Left hindlimb (tissue), 1 donor: ENCODE data around the gene ANK3.

Experiments used
- DNase-seq: peaks from one replicate; pipeline ENCODE4 v3.0.0-alpha.2; 2018

Gene ANK3

DNA sequence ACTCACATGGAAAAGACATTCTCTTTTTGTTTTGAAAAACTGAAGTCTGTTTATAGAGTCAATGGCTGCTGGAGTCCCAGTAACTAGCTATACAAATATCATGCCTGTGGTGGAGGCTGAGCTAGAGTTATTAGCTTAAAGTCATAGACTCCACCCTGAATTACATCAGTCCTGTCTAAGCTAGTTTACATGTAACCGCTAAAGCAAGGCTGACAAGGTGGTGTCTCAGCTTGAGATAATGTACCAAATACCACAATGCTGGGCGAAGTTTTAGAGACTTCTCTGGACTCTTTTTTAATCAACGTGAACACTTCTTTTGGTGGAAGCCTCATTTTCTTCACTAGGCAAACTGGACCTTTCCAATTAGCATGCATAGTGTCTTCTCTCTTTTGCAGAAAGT lies 219.4 kb downstream of the ANK3 start:
- no peak for DNase-seq

DNA sequence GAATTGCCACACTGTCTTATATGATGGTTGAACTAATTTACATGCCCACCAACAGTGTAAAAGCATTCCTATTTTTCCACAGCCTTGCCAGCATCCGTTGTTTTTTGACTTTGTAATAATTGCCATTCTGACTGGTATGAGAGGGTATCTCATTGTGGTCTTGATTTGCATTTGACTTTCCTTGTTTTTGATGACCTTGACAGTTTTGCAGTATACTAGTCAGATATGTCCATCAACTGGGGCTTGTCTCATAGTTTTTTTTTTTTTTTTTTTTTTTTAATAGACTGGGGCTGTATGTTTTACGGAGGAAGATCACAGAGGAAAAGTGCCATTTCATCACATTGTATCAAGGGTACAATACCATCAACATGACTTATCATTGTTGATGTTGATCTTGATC lies 220.6 kb downstream of the ANK3 start:
- DNase-seq: no peak

DNA sequence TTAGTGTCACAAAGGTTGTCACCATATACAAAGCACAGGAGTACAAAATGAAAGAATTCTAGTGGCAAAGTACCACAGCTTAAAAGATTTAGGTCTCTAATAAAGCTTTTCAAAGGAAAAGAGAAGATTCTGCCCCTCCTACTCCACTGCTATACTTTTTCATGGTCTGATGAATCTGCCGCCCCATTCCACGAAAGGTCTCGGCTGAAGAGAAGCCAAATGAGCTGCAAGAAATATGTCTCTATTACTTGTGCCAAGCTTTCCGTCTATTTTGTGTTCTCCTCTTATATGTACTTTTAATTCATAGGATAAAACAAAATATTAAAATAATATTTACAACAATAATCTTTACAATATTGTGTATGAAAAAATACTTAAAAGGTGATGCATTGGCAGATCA lies 222.6 kb downstream of the ANK3 start:
- no peak for DNase-seq

DNA sequence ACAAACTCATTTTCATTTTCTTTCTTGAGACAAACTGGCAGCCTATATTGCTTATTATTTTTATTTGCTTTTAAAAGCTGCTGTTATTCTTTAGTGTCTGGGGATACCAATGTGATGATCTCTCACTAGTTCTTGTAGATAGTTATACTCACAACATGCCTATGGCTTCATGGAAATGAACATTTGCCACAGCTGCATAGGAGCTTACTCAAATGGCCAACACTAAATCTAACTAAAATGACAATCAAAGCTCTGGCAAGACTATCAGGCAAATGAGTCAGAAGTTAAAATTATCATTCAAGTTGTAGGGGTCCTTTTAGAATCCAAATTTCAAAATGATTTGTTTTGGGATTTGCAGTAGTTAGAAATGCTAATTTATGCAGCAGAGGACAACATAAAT lies 225.9 kb downstream of the ANK3 start:
- no peak for DNase-seq

DNA sequence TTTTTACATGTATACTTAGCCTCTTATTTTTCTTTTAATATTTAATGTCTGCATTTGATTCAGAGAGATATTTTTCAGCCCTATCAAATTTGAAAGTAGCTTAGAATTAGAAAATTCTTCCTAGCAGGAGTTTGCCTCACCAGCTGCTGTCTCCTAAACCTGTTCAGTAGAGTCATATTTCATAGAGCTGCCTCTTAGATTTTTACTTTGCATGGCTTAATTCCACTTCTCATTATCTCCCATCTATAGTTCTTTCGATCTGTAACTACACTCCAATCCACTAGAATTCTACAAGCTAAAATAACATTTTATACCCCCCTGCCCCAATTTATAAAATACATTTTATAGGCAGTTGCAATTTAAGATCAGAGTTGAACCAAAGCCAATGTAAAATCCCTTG lies 227.0 kb downstream of the ANK3 start:
- no peak for DNase-seq

DNA sequence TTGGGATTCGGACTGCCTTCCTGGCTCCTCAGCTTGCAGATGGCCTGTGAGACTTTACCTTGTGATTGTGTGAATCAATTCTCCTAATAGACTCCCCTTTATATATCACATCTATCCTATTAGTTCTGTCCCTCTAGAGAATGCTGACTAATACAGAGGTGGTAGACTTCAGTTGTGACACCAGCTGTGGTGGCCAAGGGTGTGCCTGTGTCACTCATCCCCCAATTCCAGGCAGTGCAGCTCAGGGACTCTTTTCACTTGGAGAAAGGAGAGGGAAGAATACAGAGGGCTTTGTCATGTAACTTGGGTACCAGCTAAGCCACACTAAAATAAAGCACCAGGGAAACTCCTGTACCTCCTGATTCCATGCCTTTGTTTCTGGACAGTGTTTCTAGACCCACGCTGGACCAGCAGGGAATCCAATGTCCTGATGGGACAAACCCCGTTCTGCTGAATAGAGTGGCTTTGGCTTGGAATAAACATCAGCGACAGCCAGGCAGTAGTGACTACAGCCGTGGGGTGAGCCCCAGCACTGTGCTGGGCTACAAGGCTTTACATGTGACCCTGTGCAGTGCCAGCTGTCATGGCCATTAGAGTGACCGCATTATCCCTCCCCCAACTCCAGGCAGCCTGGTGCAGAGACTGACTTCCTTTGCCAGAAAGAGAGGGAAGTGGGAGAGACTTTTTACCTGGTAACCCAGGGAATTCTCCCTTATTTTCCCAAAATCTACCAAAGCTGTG lies 233.6 kb downstream of the ANK3 start:
- DNase-seq: no peak

DNA sequence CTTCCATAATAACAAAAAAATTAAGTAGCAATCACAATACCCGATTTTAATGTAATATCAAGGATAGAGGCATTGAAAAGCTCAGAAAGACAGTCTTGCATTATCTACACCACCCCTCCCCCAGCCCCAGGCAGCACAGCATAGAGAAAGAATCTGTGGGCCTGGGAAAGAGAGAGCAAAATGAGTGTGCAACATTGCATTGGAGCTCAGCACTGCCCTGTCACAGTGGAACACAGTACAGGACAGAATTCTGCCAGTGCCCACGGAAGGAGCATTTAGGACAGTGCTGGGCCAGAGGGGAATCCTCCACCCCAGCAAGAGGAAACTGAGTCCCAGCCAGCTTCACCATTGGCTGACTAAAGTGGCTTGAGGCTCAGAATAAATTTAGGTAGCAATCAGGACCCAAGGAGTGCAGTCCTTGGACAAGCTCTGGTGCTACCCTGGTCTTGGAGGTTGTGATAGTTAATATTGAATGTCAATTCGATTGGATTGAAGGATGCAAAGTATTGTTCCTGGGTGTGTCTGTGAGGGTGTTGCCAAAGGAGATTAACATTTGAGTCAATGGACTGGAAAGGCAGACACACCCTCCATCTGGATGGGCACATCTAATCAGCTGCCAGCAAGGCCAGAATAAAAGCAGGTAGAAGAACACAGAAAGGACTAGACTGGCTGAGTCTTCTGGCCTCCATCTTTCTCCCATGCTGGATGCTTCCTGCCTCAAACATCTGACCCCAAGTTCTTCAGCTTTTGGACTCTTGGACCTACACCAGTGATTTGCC lies 234.4 kb downstream of the ANK3 start:
- no peak for DNase-seq

DNA sequence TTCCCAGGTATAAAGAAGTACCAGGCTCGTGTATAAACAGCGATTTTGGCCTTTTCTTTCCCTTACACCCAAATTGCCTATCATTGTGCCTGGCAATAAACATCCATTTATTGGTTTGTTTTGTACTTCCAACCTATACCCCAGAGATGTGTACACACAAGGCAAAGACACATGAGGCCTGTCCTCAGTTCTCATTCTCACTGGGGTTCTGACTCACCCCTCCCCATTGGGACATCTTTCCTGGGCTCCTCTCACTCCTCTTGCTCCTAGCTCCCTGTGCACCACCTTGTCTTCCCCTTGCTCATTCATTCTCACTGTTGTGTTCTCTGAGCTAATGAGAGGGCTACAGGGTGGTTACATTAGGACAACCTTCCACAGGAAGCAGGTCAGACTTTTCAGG lies 240.7 kb downstream of the ANK3 start:
- DNase-seq: no peak

DNA sequence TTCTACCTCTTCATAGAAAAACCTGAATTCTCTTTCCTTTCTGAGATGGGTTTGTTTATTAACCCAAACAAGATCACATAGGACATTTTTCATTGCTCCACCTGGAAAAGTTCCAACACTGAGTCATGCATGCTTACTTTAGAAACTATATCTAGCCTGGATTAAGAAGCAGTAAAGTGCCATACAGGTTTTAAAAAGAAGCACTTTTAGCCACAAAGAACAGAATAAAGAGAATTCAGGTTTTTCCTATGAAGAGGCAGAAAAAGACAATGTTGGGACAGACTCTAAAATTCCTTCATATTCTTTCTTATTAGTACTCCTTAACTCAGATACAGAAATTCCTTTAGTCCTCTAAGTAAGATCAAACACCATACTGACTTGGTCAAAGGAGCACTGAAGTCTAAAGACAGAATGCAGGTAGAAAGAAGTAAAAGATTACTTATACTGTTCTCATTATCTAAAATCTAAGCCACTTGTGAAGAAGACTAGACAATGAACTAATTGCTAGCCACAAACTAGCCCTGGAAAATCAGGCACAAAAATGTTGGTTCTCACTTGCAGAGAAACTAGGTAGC lies 241.3 kb downstream of the ANK3 start:
- no peak for DNase-seq

DNA sequence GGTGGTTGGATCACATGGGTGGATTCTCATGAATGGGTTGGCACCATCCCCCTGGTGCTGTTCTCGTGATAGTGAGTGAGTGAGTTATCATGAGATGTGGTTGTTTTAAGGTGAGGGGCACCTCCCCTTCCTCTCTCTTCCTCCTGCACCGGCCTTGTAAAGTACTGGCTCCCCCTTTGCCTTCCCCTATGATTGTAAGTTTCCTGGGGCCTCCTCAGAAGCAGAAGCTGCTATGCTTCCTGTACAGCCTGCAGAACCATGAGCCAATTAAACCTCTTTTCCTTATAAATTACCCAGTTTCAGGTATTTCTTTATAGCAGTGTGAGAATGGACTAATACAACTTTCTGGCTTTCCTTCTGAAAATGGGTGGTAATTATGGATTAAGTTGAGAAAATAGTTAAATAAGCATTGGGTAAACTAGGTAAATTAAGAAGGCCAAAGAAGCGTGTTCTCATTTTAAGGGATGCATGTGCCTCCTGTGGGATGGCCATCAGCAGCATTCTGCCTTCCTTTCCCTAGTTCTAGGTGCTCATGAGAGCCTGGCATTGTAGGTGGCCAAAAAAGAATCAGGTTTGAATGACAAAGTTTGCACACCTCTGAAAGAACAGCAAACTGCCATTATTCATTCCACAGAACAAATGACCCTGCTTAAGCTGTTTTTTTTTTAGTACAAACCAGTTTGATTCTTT lies 242.0 kb downstream of the ANK3 start:
- DNase-seq: no peak

DNA sequence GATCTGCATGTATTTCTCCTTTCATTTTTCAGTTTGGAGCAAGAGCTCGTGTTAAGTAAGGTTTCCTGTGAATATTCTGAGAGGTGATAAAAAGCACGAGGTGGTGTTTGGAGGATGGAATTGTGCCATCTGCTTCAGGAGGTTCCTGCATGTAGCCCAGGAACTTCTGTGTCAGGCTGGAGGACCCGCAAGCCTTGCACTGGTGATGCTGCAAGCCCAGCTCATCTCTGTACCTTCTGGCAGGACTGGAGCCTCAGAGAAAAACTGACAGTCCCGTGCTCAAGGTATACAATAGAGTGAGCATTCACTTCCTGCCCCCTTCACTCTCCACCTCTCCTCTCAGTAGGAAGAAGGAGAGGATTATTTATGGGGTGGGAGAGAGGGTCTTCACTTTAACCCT lies 242.7 kb downstream of the ANK3 start:
- DNase-seq: no peak

DNA sequence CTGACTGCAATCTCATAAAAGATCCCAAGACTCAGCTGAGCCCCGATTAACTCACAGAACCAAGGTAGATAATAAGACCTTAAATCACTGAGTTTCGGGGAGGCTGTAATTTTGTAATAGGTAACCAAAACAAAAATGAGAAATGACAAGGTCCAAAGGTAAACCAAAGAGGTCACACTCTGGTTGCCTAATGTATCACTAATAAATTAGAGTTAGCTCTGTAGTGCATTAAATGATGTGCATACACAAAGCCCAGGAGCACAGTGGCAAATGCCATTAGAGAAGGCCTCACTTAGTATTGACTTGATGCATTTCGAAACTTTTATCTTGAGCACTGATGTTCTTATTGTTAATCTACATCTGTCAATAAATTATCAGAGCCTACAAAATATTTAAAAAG lies 245.6 kb downstream of the ANK3 start:
- DNase-seq: no peak

DNA sequence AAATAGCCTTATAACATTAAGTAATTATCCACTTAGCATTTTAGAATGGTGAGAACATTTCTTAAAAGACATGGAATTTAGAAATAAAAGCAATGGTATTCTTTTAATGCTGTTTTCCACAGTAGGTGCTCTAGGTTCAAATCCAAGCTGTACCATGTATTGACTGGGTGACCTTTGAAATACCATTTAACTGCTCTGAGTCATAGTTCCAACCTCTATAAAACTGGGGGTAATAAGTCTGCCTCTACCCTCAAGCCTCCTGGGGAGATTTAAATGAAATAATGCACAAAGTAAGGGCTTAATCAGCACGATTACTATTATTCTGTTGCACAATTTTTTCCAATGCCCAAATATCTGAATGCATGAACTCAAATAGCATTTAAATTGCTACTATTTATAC lies 246.9 kb downstream of the ANK3 start:
- DNase-seq: no peak

DNA sequence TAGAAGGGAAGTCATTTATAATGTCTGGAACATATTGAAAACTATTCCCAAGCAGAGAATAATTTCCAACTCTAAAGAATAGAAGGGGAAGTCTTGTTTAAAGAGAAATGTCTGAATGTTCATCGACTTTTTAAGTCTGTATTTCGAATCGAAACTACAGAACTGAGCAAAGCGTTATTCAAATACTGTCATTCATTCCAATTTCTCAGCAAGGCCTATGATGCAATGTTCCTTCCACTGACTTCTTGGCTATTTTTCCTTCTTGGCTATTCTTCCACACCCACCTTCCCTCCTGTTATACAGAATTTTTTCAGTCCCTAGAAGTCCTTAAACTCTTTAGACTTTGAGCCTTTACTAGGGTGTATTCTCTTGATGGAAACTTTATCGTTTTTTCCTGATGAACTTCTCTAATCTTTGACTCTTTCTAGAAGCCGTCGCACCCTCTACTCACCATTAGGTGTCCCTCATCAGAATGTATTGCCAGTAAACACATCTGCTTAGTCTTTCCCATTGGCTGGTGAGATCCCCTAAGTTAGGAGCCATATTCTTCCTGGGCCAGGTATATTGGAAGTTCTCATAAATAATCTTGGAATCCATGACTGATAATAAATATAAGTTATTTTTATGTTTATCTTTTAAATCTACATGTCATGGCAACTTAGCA lies 247.6 kb downstream of the ANK3 start:
- DNase-seq: no peak

DNA sequence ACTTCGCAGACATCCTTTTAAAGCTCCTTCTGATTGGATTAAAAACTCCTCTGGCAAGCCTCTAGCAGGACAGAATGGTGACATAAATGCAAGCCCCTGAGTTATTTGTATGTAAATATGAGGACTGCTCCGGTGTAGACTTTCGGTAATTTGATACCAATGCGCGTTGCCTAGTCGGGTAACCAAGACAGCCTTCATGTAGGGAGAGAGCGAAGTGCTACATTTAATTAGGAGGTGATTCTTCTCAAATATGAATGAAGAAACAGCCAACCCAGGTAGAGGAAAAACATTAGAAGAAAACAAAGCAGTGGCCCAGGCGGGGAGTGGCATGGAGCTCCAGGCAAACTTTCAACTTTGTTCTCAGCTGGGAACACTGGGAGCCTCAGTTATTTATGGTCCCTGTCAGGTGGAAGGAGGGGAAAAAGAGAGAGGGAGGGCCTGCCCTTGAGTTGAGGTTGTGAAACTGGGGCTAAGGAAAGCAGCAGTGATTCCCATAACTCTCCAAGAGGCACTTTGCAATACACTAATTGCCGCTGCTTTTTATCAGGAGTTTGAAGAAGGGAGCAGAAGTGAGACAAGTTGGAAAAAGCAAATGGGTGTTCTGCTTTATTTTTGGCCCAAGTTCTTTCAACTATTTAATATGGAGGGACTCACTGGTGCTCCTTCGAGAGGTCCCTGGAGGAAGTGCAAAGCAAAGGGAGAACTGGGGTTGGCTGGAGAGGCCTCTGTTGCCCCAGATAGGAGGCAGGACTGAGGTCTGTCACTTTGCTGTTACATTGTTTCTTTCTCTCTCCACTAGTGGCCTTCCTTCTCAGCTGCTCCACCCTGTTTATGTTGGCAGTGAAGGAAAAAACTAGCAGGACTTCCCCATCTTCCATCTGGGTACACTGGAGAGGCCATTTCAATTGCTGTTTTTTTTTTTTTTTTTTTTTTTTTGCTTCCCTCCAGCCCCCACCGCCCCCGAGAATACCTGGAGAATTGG lies 248.7 kb downstream of the ANK3 start:
- DNase-seq: peak; percentile 45

DNA sequence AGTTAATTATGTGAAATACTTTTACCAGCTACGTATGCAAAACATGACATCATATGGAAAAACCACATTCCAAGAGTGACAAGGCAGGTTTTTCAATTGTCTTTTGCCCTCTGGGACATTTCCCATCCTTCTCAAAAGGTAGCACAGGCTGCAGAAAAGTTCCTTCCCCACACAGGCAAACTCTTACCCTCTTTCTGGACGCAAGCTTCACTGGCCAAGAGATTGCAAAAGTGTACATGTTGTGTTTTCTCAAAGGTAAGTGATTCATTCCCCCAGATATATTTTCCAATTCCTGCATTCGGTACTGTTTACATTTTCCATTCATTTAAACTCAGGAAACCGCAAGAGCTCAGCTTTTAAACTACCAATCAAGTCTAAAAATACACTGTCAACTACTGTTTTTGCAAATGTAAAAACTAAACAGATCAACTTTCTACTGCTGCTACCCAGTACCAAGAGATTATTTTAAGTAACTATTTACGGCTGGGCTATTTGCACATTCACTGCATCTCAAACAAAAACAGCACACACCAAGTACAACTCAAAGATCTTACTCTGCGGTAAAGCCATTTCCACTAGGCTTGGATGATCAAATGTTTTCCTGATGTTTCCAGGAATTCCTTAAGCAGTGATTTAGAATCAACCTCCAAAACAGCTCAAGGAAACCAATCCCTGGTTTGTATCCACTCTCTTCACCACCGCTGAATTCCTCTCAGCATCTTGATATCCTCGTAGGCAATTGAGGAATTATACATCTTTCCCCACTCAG lies 249.7 kb downstream of the ANK3 start:
- DNase-seq: no peak

DNA sequence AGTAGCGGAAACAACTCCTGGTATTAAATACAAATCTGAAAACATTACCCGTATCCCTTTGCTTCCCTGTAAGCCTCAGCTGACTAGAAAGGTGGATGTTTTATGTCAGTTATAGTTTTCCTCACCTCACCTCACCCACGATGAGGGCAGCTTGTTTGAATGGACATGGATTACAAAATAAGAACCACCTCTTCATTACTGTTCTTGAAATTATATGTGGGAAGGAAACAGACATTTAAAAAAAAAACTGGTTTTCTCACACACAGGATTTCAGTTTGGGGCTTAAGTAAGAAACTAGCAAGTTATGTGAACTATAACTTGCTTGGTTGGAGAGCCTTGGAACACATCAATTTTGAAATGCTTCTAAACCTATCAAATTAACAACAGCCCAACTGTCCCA lies 250.4 kb downstream of the ANK3 start:
- no peak for DNase-seq

DNA sequence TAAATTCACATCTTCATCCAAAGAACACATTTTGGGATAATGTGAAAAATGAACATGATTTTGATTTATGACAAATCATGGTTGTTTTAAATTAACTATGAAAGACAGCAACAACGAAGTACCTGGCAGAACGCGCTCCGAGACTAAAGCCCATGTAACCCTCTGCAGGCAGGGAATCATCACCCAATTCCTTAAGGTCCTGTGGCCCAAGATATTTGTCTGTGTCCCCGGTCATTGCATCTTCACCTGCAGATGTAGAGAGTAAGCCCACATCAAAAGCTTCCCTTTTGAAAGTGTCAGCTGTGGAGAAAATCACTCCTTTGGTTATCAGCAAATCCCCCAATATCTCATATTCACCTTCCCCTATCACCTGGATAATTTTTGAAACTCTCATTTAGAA lies 250.8 kb downstream of the ANK3 start:
- no peak for DNase-seq

DNA sequence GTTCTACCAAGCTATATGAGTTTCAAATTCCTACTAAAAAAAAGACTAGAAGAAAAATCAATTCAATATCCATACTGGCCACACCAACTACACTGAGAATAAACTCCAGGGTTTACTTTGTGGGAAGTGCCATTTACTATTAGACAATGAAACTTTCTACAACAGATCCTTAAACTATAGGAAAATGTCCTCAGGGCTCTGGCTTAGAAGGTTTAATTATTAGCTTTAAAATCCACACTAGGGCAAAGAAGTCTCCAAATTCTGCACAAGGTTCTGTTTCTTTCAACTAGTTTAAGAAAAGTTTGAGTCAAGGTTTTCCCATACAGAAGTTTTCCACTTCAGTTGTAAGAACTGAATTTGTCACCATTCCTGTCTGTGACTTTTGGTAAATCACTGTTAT lies 251.6 kb downstream of the ANK3 start:
- no peak for DNase-seq

DNA sequence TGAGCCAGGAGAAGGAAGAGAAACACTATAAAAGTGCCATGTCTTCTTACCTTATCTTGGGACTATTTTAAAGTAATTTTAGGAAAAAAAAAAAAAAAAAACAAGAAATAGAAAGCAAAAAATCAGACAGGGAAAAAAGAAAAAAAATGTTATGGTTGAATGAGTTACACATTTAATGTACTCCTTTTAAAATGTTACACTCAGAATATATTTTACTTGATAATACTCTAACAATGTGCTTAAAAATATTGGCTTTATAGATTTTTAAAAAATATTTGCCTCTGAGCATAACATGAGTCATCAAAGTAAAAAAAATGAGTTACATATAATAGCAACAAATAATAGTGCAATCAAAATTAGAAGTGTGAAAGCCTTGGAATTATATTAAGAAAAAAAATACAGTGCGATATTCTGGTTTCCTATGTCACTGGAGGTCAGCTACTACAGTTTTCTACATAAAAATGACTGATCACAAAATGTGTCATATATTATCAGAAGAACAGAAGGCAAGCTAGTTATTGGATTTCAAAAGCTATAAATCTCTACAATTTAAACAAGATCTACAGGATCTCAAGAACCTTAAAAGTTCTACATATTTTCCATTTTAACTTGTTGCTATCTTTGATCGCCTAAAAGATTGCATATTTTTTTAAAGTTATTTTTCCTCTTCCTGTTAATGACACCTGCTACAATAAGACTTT lies 252.2 kb downstream of the ANK3 start:
- DNase-seq: no peak
